ENCODE measurements around the gene KIF4B.
"Not testable (repeated sequence)": the region's sequence is repeated elsewhere in the genome, so short reads cannot be mapped to it uniquely, and the experiment has no call there.

GRCh38 chr5:155002722-155003121, 10.8 kb upstream of the KIF4B start:
- TF ChIP-seq CTCF (conservative IDR thresholded peaks at IDR 0.05; ENCODE audit: low read length); EZH2phosphoT487 (IDR thresholded peaks at IDR 0.05; ENCODE audit: borderline replicate concordance): not testable (repeated sequence)

All from Loucy (cell line).